Measurements from ENCODE around the gene KRTAP10-12. TPM values are rescaled to one million over a fixed set of nuclear protein-coding genes. Genes with fewer than 3 reads are reported as not detected.
A peak's percentile ranks its signal among the peaks of the same experiment; 100 is the strongest.

The KRTAP10-12 gene
- total RNA-seq, 3 donors from 2014 or later: not detected

DNA sequence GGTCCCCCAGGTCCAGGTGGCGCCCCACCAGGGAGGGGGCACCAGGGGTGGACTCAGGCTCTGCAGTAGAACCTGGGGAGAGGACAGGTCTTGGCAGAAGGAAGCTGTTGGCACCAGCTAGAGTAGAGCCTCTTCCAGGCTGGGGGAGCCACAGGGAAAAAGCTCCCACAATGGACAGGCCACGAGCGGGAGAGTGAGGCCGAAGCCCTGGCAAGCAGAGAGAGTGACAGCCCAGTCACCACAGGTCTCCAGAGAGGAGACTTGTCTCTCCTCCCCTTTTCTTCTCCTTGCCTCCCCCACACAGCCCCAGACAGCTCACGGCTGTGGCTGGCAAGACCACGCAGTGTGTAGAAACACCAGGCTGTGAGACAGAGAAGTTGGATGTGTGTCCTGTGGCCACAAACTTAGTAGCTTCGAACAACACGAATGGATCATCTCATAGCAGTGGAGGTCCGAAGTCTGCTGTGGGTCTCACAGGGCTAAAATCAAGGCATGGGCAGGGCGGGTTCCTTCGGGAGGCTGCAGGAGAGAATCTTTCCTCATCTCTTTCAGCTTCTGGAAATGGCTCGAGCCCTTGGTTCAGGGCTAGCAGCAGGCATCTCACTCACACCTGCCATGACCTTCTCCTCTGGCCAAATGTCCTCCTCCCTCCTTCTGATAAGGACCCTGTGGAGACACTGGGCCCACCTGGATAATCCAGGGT is 45.8 kb upstream of the KRTAP10-12 start:
- no peak for ATAC-seq
- no peak for DNase-seq
- Histone ChIP-seq H3K4me3 (no peak overlapping the region), H3K9me3 (no peaks in the 10 kb centered on the region), H3K4me1 (ENCODE audit: low read depth) (no peaks in the 10 kb centered on the region), H3K36me3 (ENCODE audit: low read depth) (no peaks in the 10 kb centered on the region)
- TF ChIP-seq, protein P1, sequence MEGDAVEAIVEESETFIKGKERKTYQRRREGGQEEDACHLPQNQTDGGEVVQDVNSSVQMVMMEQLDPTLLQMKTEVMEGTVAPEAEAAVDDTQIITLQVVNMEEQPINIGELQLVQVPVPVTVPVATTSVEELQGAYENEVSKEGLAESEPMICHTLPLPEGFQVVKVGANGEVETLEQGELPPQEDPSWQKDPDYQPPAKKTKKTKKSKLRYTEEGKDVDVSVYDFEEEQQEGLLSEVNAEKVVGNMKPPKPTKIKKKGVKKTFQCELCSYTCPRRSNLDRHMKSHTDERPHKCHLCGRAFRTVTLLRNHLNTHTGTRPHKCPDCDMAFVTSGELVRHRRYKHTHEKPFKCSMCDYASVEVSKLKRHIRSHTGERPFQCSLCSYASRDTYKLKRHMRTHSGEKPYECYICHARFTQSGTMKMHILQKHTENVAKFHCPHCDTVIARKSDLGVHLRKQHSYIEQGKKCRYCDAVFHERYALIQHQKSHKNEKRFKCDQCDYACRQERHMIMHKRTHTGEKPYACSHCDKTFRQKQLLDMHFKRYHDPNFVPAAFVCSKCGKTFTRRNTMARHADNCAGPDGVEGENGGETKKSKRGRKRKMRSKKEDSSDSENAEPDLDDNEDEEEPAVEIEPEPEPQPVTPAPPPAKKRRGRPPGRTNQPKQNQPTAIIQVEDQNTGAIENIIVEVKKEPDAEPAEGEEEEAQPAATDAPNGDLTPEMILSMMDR (IDR thresholded peaks at IDR 0.05): no peak
- intact Hi-C loops (cut with DNase I, micrococcal nuclease): no loop called here

DNA sequence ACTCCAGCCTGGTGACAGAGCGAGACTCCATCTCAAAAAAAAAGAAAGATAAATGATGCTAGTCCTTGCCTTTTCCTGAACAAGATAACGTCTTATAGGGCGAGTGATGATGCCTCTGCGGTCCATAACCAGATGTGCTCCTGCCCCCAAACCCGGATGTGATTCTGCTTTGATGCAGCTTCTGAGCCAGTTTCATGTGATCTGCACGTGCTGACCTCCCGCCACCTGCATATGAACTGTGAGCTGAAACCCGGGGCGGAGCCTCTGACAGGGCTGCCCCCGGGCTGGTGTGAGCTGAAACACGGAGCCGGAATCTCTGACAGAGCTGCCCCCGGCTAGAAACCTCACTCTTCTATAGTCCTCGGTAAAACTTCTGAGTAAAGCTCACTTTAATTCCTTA is 43.8 kb upstream of the KRTAP10-12 start:
- no peak for DNase-seq
- Histone ChIP-seq H3K36me3 (ENCODE audit: low read depth) (no peaks in the 10 kb centered on the region), H3K4me1 (ENCODE audit: low read depth) (no peaks in the 10 kb centered on the region), H3K9me3 (no peaks in the 10 kb centered on the region), H3K4me3 (no peak overlapping the region)
- intact Hi-C loops (cut with DNase I, micrococcal nuclease): no loop called here
- TF ChIP-seq, protein P1 (IDR thresholded peaks at IDR 0.05): no peak
- ATAC-seq: no peak

DNA sequence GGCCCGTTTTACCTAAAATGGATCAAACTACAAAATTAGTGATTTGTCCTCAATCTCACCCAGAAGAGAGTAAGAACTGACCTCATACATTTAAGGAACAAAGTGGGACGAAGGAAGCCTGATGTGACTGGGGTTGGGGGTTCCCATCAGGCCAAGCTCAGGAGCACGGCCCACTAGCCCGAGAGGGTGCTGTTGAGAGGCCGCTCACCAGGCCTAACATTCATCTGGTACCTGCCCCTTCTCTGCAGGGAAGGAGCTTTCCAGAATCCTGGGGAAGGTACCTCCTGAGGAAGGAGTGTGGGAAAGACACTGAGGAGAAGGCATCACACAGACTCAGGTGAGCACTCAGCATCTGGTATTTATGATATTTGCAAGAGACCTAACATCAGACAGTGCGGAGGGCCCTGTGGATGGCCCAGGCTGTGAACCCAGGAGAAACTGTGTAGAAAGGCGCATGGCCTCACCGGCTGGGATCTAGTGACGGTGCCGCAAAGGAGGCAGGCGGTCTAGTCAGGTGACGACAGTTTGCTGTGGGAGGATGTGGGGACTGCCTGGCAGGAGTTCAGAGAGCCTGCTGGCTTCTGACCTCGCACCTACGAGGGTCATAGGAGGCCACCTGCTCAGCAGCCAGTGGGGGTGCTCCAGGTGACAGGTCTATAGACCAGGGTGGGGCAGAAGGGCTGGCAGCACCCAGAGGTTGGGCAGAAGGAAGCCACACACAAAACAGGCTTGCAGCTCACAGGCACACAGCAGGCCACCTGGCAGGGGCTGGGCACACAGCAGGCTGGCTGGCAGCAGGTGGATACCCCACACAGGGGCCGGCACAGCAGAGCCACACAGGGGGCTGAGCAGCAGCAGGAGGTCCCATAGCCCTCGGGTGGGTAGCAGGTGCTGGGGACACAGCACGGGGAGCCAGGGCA is 43.1 kb upstream of the KRTAP10-12 start:
- peak in 2 of 3 donors; percentile 8 to 33 for DNase-seq
- peak; percentile 53 for ATAC-seq
- H3K4me1 ChIP-seq (ENCODE audit: low read depth): no peaks in the 10 kb centered on the region
- intact Hi-C loops (cut with DNase I, micrococcal nuclease): no loop called here
- TF ChIP-seq, protein P1 (IDR thresholded peaks at IDR 0.05): no peak
- H3K36me3 ChIP-seq (ENCODE audit: low read depth): no peaks in the 10 kb centered on the region
- H3K9me3 ChIP-seq: no peaks in the 10 kb centered on the region
- H3K4me3 ChIP-seq: no peak overlapping the region

DNA sequence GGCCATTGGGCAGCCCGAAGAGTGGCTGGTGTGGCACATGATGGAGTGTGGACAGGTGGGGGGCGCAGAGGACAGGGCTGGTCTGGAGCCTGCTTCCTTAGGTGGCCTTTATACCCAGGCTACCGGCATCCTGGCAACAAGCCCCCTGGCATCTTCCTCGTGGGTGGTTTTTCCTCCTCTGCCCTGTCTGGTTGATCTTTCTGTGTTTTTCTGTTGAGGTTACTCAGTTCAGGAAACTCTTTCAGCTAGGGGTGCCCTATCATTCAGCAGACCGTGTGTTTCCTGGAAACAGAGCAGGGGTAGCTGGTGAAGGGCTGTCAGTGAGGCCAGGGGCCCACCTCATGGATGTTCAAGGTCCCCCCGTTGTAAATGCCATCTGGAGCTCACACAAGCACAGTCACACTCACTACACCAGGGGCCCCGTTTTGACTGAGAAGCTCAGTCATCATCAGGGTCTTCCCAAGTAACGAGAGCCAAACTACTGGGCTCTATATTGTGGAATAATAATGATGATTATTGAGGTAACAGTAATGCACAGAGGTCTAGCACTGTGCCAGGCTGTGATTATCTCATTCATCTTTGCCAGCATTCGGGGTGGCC is 42.3 kb upstream of the KRTAP10-12 start, which contains the start of gene KRTAP12-4:
TSS of gene KRTAP12-4 (minus strand) at position 84 of the 600 bp plus-strand sequence. CDS start at position 39, 45 bp downstream.
- no peak for DNase-seq
- H3K4me3 ChIP-seq: no peak within 1 kb of the TSS
- no peaks in the 10 kb centered on the region for H3K36me3 ChIP-seq (ENCODE audit: low read depth)
- no peaks in the 10 kb centered on the region for H3K4me1 ChIP-seq (ENCODE audit: low read depth)
- intact Hi-C loops (cut with DNase I, micrococcal nuclease): no loop called here
- ATAC-seq: no peak
- TF ChIP-seq, protein P1 (IDR thresholded peaks at IDR 0.05): no peak
- no peaks in the 10 kb centered on the region for H3K9me3 ChIP-seq

DNA sequence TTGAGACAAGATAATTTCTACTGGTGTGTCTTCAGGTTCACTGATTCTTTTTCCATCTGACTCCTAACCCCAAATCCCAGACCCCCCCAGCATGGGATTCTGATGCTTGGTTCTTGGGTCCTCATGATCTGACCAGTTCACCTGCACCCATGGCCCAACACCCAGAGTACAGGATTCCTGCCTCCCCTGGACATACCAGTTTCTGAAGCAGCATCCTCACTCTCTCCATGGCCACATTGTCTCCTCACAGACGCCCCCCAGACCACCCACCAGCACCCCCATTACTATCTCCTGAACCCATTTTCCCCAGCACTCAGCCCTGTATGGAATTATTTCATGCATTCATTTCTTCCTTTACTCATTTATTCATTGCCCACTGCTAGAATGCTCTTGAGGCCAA is 40.1 kb upstream of the KRTAP10-12 start:
- DNase-seq: no peak
- no peak overlapping the region for H3K4me3 ChIP-seq
- H3K36me3 ChIP-seq (ENCODE audit: low read depth): no peaks in the 10 kb centered on the region
- intact Hi-C loops (cut with DNase I, micrococcal nuclease): no loop called here
- no peaks in the 10 kb centered on the region for H3K9me3 ChIP-seq
- TF ChIP-seq, protein P1 (IDR thresholded peaks at IDR 0.05): no peak
- no peaks in the 10 kb centered on the region for H3K4me1 ChIP-seq (ENCODE audit: low read depth)
- no peak for ATAC-seq
